Right lobe of liver (tissue), 4 donors: Measurements from ENCODE around the gene ZMYND11.
"Not testable (repeated sequence)": the region's sequence is repeated elsewhere in the genome, so short reads cannot be mapped to it uniquely, and the experiment has no call there.

Source experiments
- POLR2A ChIP-seq: fragments of 450-650 bp; IDR thresholded peaks from one replicate; pipeline ENCODE4 v1.6.1; 2017; ENCODE audit warnings: antibody characterized with exemption, mild to moderate bottlenecking
- TF ChIP-seq, protein P1 (sequence below), 4 donors: fragments of 200-600 bp in 3 of 4; fragments of 450-650 bp in 1 of 4; IDR thresholded peaks; one replicate each; pipeline versions ENCODE4 v1.5.1 to v1.8.0; 2016 to 2022; ENCODE audit warnings: antibody characterized with exemption in 4 of 4, mild to moderate bottlenecking in 2 of 4
- donor health status: DM: no; HTN: no; CAD: no.
- donor health status: DM: no; HTN: no; CAD: no.
- donor health status: DM: no; HTN: yes; CAD: no.

DNA sequence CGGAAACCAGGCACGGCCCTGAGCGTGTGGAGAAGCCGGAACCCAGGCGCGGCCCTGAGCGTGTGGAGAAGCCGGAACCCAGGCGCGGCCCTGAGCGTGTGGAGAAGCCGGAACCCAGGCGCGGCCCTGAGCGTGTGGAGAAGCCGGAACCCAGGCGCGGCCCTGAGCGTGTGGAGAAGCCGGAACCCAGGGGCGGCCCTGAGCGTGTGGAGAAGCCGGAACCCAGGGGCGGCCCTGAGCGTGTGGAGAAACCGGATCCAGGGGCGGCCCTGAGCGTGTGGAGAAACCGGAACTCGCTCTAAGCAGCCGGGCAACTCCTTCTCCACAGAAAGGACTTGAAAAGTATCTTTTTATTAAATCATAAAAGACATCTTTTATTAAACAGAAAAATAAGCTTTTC lies 165.3 kb downstream of the ZMYND11 start:
- TF ChIP-seq, protein P1, sequence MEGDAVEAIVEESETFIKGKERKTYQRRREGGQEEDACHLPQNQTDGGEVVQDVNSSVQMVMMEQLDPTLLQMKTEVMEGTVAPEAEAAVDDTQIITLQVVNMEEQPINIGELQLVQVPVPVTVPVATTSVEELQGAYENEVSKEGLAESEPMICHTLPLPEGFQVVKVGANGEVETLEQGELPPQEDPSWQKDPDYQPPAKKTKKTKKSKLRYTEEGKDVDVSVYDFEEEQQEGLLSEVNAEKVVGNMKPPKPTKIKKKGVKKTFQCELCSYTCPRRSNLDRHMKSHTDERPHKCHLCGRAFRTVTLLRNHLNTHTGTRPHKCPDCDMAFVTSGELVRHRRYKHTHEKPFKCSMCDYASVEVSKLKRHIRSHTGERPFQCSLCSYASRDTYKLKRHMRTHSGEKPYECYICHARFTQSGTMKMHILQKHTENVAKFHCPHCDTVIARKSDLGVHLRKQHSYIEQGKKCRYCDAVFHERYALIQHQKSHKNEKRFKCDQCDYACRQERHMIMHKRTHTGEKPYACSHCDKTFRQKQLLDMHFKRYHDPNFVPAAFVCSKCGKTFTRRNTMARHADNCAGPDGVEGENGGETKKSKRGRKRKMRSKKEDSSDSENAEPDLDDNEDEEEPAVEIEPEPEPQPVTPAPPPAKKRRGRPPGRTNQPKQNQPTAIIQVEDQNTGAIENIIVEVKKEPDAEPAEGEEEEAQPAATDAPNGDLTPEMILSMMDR (IDR thresholded peaks at IDR 0.05), result not testable (repeated sequence)
- not testable (repeated sequence) for TF ChIP-seq POLR2A
